ENCODE measurements around the gene NLGN4X.

NLGN4X gene

DNA sequence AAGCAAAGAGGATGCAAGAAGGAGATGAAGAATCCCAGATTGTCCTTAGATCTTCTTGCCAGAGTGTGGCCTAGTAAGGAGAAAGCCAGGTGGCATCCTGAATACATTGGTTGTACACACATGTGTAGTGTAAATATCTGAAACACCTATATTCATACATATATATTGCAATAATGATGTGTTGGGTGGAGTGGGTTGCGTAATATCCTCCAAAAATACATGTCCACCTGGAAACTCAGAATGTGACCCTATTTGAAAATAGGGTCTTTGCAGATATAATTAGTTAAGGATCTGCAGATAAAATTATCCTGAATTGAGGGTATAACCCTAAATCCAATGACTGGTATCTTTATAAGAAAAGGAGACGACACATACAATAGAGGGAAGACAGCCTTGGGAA, 216.3 kb downstream of the NLGN4X start:
- Mint-ChIP-seq H3K27me3 (ENCODE audit: low read depth) (no peaks in the 10 kb centered on the region), H3K9me3 (no peaks in the 10 kb centered on the region), H3K4me1 (ENCODE audit: low read depth) (no peaks in the 10 kb centered on the region), H3K4me3 (no peak overlapping the region), H3K27ac (no peak overlapping the region), H3K36me3 (ENCODE audit: low read depth) (no peaks in the 10 kb centered on the region)

DNA sequence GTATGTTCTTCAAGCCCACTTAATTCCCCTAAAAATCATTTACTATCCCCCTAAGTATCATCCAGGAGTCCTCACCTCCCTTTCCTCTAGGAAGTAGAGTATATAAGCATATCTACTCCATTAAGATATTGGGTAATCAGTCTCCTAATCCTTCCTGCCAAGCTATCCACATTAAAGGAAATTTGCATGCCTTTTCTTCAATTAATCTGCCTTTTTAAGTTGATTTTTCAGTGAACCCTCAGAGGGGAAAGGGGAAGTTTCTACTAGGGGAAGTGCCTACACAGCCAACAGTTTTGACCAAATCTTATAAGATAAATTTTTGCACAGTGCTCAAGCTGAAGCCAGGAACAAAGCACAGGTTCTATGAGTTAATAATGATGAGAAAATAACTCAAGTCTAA, 222.8 kb downstream of the NLGN4X start:
- no peaks in the 10 kb centered on the region for H3K27me3 Mint-ChIP-seq (ENCODE audit: low read depth)
- no peaks in the 10 kb centered on the region for H3K9me3 Mint-ChIP-seq
- H3K27ac Mint-ChIP-seq = no peak overlapping the region
- H3K4me1 Mint-ChIP-seq (ENCODE audit: low read depth) = no peaks in the 10 kb centered on the region
- H3K36me3 Mint-ChIP-seq (ENCODE audit: low read depth) = no peaks in the 10 kb centered on the region
- H3K4me3 Mint-ChIP-seq = no peak overlapping the region

DNA sequence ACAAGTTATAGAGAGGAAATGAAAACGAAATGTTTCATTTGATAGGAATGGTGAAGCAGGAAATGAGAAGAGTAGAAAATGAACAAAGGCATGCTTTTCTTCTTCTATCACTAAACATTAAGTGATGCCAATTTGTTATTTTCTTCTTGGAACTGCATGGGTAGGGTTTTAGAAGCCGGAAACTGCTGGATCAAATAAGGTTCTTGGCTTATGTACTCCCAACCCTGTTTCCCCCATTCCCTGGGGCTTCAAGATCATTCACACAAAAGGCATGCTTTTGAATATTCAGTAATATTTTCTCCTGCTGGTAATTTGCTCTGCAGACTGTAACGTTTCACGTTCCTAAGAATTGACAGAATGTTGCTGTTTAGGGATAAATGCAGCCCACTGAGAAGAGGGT, 224.1 kb downstream of the NLGN4X start:
- H3K27me3 Mint-ChIP-seq (ENCODE audit: low read depth) = no peaks in the 10 kb centered on the region
- no peaks in the 10 kb centered on the region for H3K36me3 Mint-ChIP-seq (ENCODE audit: low read depth)
- no peak overlapping the region for H3K4me3 Mint-ChIP-seq
- H3K27ac Mint-ChIP-seq = no peak overlapping the region
- H3K9me3 Mint-ChIP-seq = no peaks in the 10 kb centered on the region
- H3K4me1 Mint-ChIP-seq (ENCODE audit: low read depth) = no peaks in the 10 kb centered on the region

DNA sequence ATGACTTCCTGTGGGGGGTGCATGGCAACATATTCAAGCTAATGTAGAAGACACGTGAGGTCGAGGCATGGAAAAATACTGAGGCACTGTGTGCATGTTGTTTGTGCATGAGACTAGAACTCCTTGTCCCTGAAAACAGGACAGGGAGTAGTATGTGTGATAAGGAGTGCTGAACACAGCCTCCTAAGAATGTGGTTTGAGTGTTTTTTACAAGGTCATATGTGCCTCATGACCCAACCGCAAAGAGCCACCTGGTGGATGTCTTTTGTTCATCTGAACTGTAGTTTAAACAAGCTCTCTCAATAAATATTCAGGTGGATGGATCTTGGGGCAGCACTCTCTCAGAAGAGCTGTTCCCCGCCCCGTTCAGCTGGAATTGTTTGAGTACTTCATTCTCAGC, 226.6 kb downstream of the NLGN4X start:
- Mint-ChIP-seq H3K4me1 (ENCODE audit: low read depth) (no peaks in the 10 kb centered on the region), H3K27ac (no peak overlapping the region), H3K9me3 (no peaks in the 10 kb centered on the region), H3K36me3 (ENCODE audit: low read depth) (no peaks in the 10 kb centered on the region), H3K4me3 (no peak overlapping the region), H3K27me3 (ENCODE audit: low read depth) (no peaks in the 10 kb centered on the region)

DNA sequence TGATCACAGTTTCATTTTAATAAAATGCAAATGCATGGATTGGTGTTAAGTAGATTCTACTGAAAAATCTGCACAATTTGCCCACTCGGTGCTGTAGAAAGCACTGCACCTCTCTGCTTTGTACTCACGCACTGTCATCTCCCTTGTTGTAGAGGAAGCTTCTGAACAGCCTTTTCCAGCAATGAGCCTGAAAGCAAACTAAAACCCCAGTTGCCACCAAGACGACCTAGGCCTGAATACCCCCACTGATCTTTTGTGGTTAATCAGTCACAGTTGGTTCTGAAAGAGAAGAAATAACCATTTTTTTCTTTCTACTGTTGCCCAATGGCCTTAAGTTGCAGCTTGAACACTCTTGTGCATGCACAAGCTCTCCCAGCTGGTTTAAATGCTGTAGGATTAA, 229.8 kb downstream of the NLGN4X start:
- Mint-ChIP-seq H3K27ac (no peak overlapping the region), H3K4me3 (no peak overlapping the region), H3K9me3 (no peaks in the 10 kb centered on the region), H3K27me3 (ENCODE audit: low read depth) (no peaks in the 10 kb centered on the region), H3K36me3 (ENCODE audit: low read depth) (no peaks in the 10 kb centered on the region), H3K4me1 (ENCODE audit: low read depth) (no peaks in the 10 kb centered on the region)

DNA sequence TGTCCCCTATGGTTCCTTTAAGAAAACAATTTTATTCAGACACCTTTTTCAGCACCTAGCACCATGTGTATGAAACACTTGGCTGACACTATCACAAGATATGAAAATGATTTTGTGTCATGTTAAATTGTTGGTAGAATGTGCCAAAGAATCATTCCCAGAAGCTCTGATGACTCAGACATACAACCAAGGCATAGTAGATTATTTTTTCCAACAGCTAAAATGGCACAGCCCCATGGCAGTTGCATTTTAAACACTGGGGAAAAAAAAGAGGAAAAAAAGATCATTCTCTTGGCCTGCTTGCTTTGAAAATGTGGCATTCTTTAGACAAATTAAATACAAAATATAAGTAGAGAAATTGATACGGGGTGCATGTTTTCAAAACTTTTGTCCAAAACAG, 230.2 kb downstream of the NLGN4X start:
- H3K9me3 Mint-ChIP-seq = no peaks in the 10 kb centered on the region
- H3K27ac Mint-ChIP-seq = no peak overlapping the region
- no peaks in the 10 kb centered on the region for H3K36me3 Mint-ChIP-seq (ENCODE audit: low read depth)
- H3K27me3 Mint-ChIP-seq (ENCODE audit: low read depth) = no peaks in the 10 kb centered on the region
- H3K4me1 Mint-ChIP-seq (ENCODE audit: low read depth) = no peaks in the 10 kb centered on the region
- H3K4me3 Mint-ChIP-seq = no peak overlapping the region

DNA sequence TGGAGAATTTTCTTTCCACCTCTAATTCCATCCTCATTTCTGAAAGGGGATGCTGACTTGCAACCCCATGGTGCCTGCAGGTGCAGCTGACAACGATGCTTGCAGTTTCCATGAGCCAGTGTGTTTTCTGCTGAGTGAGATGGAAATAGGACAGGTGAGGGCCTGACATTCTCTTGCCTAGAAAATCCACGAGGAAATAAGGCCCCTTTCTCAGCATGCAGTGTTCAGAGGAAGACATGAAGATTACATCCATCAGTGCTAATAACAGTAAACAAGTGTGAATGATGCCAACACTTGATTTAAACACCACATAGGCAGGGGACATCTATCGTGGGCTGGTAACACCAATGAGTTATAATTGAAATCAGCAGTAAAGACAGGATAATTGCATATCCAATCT, 237.3 kb downstream of the NLGN4X start:
- Mint-ChIP-seq H3K27ac (no peak overlapping the region), H3K4me1 (ENCODE audit: low read depth) (no peaks in the 10 kb centered on the region), H3K36me3 (ENCODE audit: low read depth) (no peaks in the 10 kb centered on the region), H3K9me3 (no peaks in the 10 kb centered on the region), H3K27me3 (ENCODE audit: low read depth) (no peaks in the 10 kb centered on the region), H3K4me3 (no peak overlapping the region)

DNA sequence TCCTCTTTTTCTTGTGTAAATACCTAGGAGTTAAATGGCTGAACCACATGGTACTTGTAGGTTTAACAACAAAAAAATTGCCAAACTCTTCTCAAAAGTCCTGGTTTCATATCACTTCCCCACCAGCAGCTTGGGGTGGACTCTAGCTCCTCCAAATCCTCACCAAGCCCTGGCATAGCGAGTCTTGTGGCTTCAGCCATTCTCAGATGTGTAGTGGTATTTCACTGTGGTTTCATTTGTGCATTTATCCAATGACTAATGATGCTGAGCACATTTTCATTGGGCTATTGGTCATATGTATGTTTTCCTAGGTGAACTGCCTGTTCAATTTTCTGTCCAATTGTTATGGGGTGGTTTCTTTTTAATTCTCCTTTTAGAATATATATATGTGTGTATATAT, 249.3 kb downstream of the NLGN4X start:
- Mint-ChIP-seq H3K9me3 (no peaks in the 10 kb centered on the region), H3K27me3 (ENCODE audit: low read depth) (no peaks in the 10 kb centered on the region), H3K4me1 (ENCODE audit: low read depth) (no peaks in the 10 kb centered on the region), H3K36me3 (ENCODE audit: low read depth) (no peaks in the 10 kb centered on the region), H3K4me3 (no peak overlapping the region), H3K27ac (no peak overlapping the region)

DNA sequence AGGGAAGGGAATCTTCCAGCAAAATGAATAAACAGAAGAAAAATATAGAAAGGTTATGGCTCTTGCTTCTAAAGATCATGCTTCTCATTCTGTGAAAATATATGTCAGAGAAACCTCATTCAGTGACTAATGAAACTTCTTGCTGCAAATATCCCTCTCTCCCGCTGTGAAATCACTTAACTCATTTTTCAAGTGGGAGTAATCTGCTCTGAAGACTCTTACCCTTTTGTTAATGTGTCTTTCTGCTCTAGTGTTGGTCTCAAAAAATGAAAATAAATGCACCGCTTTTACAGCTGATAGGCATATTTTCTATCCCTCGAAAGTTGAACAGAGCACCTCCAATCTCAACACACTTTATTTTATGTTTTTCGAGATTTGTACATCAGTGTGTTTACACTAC, 252.3 kb downstream of the NLGN4X start:
- no peaks in the 10 kb centered on the region for H3K27me3 Mint-ChIP-seq (ENCODE audit: low read depth)

DNA sequence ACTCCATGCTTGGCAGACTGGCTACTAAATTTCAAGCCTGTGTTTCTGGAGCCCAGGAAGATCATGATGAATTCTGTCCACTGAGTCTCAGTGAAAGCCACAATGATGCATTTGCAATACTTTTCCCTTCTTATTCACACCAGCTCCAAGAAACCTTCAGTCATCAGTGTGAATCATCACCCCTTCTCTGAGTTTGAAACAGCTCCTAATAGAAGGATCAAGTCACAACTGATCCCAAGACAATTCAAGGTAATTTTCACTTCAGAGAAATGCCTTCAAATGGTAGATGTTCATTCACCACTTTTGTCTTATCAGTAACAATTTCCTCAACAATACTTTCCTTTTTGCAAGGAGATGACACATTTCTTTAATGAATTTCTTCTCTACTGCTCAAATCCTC, 257.4 kb downstream of the NLGN4X start:
- no peaks in the 10 kb centered on the region for H3K27me3 Mint-ChIP-seq (ENCODE audit: low read depth)
- no peak overlapping the region for H3K4me3 Mint-ChIP-seq
- no peaks in the 10 kb centered on the region for H3K9me3 Mint-ChIP-seq
- H3K36me3 Mint-ChIP-seq (ENCODE audit: low read depth) = no peaks in the 10 kb centered on the region
- no peak overlapping the region for H3K27ac Mint-ChIP-seq
- no peaks in the 10 kb centered on the region for H3K4me1 Mint-ChIP-seq (ENCODE audit: low read depth)

More for the DNA sequence above, 252.3 kb downstream of the NLGN4X start:
- H3K9me3 Mint-ChIP-seq = no peaks in the 10 kb centered on the region
- H3K4me1 Mint-ChIP-seq (ENCODE audit: low read depth) = no peaks in the 10 kb centered on the region
- no peak overlapping the region for H3K27ac Mint-ChIP-seq
- H3K4me3 Mint-ChIP-seq = no peak overlapping the region
- no peaks in the 10 kb centered on the region for H3K36me3 Mint-ChIP-seq (ENCODE audit: low read depth)

DNA sequence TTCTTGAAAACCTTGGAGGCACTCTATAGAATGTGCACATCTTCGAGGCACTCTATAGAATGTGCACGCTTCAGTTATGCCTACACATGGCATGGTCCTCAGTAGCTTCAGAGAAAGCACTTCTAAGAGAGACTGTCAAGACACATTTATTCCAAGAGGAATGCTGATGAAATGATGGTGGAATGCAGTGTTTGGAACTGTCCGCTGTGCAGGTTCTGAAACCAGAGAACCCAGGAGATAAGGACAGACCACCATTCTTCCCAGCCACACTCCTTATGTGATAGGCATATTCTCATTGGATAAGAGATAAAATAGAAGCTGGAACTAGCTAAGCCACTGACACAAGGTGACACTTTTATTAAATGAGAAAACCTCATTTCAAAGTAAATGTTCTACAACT, 263.3 kb downstream of the NLGN4X start:
- Mint-ChIP-seq H3K4me3 (no peak overlapping the region), H3K4me1 (ENCODE audit: low read depth) (no peaks in the 10 kb centered on the region), H3K36me3 (ENCODE audit: low read depth) (no peaks in the 10 kb centered on the region), H3K27ac (no peak overlapping the region), H3K27me3 (ENCODE audit: low read depth) (no peaks in the 10 kb centered on the region), H3K9me3 (no peaks in the 10 kb centered on the region)

DNA sequence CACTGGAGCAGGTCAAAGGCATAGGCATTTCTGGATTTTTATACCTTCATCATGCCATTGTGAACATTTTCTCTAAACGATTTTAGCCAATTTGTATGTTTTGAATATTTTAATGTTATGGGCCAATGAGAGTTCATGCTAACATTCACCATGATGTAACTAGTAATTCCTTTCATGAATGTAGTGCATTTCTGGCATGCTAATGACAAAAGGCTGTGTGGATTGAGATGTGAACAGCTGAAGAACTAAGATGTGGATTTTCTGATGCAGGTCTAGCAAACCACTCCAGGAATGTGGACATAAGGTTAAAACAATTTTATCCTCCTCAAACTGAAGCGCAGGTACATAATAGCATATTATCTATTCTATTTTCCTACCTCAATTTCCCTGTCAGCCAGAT, 269.4 kb downstream of the NLGN4X start:
- no peaks in the 10 kb centered on the region for H3K27me3 Mint-ChIP-seq (ENCODE audit: low read depth)
- no peak overlapping the region for H3K27ac Mint-ChIP-seq
- H3K9me3 Mint-ChIP-seq = no peaks in the 10 kb centered on the region
- no peaks in the 10 kb centered on the region for H3K36me3 Mint-ChIP-seq (ENCODE audit: low read depth)
- H3K4me3 Mint-ChIP-seq = no peak overlapping the region
- no peaks in the 10 kb centered on the region for H3K4me1 Mint-ChIP-seq (ENCODE audit: low read depth)

DNA sequence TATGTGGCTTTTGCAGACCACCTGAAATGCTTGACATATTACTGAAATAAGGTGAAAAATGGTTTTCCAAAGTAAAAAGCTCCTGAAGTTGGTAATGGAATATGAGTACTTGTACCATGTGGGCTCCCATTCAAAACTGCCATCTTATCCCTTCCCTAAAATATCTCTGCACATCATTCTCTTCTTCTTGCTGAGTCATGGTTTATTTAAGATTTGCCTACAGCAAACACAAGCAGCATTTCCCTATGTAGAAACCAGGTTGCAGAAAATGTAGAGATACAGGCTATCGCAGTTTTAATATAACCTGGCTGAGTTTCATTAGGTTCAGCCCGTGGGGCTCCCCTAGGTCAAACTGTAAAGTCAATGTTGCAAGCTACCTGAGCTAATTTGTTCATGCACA, 270.1 kb downstream of the NLGN4X start:
- H3K4me1 Mint-ChIP-seq (ENCODE audit: low read depth) = no peaks in the 10 kb centered on the region
- no peak overlapping the region for H3K4me3 Mint-ChIP-seq
- no peaks in the 10 kb centered on the region for H3K27me3 Mint-ChIP-seq (ENCODE audit: low read depth)
- H3K9me3 Mint-ChIP-seq = no peaks in the 10 kb centered on the region
- H3K27ac Mint-ChIP-seq = no peak overlapping the region
- no peaks in the 10 kb centered on the region for H3K36me3 Mint-ChIP-seq (ENCODE audit: low read depth)

DNA sequence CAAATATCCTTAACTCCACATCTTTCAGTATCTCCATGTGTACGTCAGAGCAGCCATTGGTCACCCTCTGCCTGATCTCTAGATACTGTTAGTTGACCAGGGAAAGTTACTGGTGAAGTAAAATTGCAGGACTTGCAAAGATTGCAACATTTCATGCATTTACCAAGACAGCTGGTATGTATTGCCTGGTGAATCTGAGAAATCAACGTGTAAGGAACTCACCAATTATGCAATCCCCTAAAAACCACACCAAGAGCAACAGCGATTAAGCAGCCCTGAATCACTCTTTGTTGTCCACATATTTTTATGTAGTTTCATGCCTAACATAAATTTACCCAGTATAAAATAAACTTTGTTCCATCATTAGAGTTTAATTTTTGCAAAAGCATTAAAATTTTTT, 271.2 kb downstream of the NLGN4X start:
- Mint-ChIP-seq H3K36me3 (ENCODE audit: low read depth) (no peaks in the 10 kb centered on the region), H3K9me3 (no peaks in the 10 kb centered on the region), H3K27ac (no peak overlapping the region)

DNA sequence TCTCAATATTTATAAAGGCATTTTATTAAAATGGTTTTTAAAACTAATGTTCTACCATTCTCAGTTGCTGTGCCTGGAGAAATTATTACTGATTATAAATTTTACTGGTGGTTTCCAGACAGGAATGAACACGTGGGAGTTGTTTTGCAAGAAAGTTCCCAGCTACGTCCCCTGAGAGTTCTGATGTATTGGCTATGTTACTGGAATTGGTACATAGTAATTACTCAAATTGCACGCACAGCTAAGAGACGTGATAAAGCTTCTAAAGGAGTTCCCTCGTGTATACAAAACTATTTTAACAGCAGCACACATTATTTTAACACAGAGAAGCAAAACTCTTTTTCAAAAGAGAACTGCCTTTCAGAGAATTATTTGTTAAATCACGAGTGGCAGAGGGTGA, 292.2 kb downstream of the NLGN4X start:
- no peaks in the 10 kb centered on the region for H3K9me3 Mint-ChIP-seq
- H3K4me3 Mint-ChIP-seq = no peak overlapping the region
- no peaks in the 10 kb centered on the region for H3K36me3 Mint-ChIP-seq (ENCODE audit: low read depth)
- H3K27ac Mint-ChIP-seq = no peak overlapping the region
- H3K27me3 Mint-ChIP-seq (ENCODE audit: low read depth) = no peaks in the 10 kb centered on the region
- H3K4me1 Mint-ChIP-seq (ENCODE audit: low read depth) = no peaks in the 10 kb centered on the region

More for the DNA sequence above, 271.2 kb downstream of the NLGN4X start:
- no peak overlapping the region for H3K4me3 Mint-ChIP-seq
- no peaks in the 10 kb centered on the region for H3K27me3 Mint-ChIP-seq (ENCODE audit: low read depth)
- H3K4me1 Mint-ChIP-seq (ENCODE audit: low read depth) = no peaks in the 10 kb centered on the region

DNA sequence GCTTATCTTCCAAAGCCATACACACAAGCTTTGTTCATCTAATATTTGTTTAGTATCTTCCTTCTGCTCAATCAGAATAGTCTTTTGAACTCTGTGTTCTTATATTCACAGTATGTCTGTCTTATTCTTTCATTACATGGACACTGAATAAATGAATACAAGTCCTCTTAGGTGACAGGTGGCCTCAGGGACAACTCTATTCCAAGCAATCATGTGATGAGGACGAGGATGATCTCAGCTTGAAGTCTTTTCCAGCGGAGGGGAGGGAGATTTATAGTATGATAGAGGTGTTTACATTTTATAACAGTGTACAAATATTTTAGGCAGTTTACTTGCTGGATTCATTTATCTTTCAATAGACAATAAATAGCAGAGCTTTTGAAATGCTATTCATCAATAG, 300.4 kb downstream of the NLGN4X start:
- H3K4me3 Mint-ChIP-seq = no peak overlapping the region
- no peaks in the 10 kb centered on the region for H3K36me3 Mint-ChIP-seq (ENCODE audit: low read depth)
- H3K27ac Mint-ChIP-seq = no peak overlapping the region
- no peaks in the 10 kb centered on the region for H3K4me1 Mint-ChIP-seq (ENCODE audit: low read depth)
- no peaks in the 10 kb centered on the region for H3K9me3 Mint-ChIP-seq
- no peaks in the 10 kb centered on the region for H3K27me3 Mint-ChIP-seq (ENCODE audit: low read depth)
